Left lobe of liver (tissue), 2 donors: ENCODE results near the gene TP73. TPM values are rescaled to one million over a fixed set of nuclear protein-coding genes. Genes with fewer than 3 reads are reported as not detected.
"Not testable (repeated sequence)": the region's sequence is repeated elsewhere in the genome, so short reads cannot be mapped to it uniquely, and the experiment has no call there.

ENCODE experiments used
- ATAC-seq: fragments of 200-7000 bp; cut with Tn5 transposase; one replicate; pipeline ENCODE4 v1.9.1; 2020; ENCODE audit warnings: mild to moderate bottlenecking, moderate library complexity
- DNase-seq: peaks from one replicate; pipeline ENCODE4 v3.0.0-alpha.2; 2020; ENCODE audit warnings: low spot score
- total RNA-seq: library from RNA; stranded (reverse); gene quantifications from one replicate; pipeline ENCODE4 v1.2.1, GENCODE V29; 2021
- donor health status: DM: no; HTN: no; CAD: no; lungs with moderate emphysema.
- donor health status: DM: no; HTN: yes; CAD: no.

TP73 gene
- total RNA-seq, 1 donor from 2014 or later: 0.08 TPM

GRCh38 chr1:3618531-3618880 is 33.8 kb upstream of the TP73 start:
- no peak for ATAC-seq
- no peak for DNase-seq

- DNase-seq (peak; percentile 63), ATAC-seq (peak; percentile 90)
Measured at GRCh38 chr1:3618881-3619671, 33.2 kb upstream of the TP73 start.

GRCh38 chr1:3620708-3621107 is 31.6 kb upstream of the TP73 start:
- DNase-seq: no peak
- no peak for ATAC-seq

DNA sequence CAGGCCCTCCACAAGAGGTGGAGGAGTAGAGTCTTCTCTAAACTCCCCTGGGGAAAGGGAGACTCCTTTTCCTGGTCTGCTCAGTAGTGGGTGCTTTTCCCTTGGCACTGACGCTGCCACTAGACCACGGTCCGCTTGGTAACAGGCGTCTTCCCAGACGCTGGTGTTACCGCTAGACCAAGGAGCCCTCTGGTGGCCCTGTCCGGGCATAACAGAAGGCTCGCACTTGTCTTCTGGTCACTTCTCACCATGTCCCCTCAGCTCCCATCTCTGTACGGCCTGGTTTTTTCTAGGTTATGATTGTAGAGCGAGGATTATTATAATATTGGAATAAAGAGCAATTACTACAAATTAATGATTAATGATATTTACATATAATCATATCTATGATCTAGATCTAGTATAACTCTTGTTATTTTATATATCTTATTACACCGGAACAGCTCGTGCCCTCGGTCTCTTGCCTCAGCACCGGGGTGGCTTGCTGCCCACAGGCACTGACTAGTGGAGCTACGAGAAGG is 31.1 kb upstream of the TP73 start:
- not testable (repeated sequence) for ATAC-seq, DNase-seq

GRCh38 chr1:3622102-3622501 is 30.2 kb upstream of the TP73 start:
- not testable (repeated sequence) for DNase-seq, ATAC-seq

DNA sequence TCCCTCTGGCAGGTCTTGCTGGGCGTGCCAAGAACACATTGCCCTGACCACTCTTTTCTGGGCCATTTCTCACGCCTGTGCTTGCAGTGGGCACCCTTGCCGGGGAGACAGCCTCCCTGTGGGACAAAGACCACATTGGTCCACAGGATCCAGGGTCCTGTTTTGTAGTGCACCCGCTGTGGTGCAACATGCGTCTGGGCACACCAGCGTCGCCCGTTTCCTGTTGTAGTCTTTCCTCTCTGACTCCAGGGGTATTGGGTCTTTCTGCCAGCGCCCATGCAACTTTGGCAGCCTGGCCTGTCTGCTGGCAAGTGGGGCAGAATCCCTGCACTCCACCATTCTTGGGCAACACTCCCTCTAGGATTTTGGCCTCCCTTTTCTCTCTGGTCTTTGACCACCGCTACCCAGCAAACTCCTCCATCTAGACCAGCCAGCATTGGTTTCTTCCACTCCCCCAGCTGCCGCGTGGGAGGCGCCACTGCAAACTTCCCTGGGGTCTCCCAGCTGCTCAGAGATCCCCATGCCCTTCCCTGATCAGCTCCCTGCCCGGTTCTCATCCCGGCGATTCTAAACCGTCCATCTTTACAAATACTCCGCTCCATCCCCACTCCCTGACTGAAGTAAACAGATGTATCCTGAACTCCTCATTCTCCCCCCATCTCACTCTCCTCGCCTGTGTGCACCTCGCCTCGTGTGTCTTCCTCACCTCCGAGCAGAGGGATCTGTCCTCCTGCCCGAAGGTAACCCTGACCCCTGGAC is 28.7 kb upstream of the TP73 start:
- DNase-seq (no peak), ATAC-seq (no peak)

- peak; percentile 92 for ATAC-seq
- peak; percentile 99 for DNase-seq
Measured at GRCh38 chr1:3624200-3625136, 27.8 kb upstream of the TP73 start, which contains the start of gene TPRG1L. TSS of gene TPRG1L (plus strand) at chr1:3625015. CDS start at chr1:3625073, 58 bp downstream.

DNA sequence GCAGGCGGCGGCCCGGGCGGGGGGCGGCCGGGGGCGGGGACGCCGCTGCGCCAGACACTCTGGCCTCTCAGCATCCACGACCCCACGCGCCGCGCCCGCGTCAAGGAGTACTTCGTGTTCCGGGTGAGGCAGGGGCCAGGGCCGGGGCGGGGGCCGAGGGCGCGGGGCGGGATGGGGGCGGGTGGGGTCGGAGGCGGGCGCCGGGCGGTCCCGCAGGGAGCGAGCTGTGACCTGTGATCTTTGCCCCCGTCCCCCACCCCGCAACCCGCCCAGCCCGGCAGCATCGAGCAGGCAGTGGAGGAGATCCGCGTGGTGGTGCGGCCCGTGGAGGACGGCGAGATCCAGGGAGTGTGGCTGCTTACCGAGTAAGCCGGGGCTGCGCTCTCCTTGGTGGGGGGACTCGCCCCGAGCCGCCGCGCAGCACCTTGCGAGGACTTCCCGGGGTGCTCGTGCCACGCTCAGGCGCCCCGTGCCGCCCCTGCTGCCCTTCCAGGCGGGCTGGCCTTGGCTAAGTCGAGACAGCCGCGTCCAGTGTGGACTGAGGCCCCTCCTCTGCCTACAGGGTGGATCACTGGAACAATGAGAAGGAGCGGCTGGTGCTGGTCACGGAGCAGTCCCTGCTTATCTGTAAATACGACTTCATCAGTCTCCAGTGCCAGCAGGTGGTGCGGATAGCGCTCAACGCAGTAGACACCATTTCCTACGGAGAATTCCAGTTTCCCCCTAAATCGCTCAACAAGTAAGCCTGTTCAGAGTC is 27.0 kb upstream of the TP73 start:
- peak; percentile 70 for ATAC-seq
- DNase-seq: peak; percentile 76

DNA sequence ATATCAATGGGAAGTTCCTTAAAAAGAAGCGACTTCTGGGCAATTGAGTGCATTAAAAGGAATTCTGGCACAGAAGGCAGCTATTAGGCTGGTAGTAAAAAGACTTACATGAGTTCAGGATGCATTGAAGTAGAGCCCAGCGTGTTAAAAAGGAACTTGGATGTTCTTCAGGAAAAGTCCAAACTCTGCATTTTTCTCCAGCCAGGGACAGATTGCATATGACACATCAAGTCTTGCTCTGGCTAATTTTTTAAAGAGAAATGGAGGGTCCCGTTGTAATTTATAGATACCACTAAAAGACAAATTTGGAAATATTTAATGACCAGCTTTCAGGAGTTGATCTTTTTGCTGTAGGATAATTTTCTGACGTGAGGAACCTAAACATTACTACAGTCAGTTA is 26.3 kb upstream of the TP73 start:
- DNase-seq: no peak
- ATAC-seq: no peak

DNA sequence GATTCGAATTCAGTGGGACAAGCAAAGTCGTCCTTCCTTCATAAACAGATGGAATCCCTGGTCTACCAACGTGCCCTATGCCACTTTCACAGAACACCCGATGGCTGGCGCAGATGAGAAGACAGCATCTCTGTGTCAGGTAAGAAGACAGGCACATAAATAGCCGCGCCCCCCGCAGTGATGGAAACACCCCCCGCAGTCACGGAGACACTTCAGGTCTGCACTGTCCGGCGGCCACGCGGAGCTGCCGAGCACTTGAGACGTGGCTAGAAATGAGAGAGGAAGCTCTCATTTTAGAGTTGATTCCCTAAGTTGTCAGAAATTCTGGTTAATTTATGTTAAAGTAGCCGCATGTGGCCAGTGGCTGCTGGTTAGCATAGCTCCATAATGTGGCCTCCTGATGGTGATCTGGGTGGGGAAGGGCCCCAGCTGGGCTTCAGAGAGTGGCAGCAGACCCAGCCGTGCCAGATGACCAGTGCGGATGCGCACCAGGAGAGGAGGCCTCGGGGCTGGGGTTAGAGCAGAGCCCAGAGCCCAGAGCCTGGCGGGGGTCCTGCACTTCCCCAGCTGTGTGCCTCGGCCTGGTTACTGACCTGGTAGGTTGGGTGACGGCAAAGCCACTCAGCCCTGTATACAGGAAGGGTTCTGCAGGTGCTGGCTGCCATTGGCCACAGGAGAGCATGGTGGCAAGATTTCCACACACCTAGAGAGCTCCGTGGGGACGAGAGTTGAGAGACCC is 24.6 kb upstream of the TP73 start:
- ATAC-seq: no peak
- no peak for DNase-seq

GRCh38 chr1:3628445-3628844 is 23.9 kb upstream of the TP73 start:
- ATAC-seq (no peak), DNase-seq (no peak)

DNA sequence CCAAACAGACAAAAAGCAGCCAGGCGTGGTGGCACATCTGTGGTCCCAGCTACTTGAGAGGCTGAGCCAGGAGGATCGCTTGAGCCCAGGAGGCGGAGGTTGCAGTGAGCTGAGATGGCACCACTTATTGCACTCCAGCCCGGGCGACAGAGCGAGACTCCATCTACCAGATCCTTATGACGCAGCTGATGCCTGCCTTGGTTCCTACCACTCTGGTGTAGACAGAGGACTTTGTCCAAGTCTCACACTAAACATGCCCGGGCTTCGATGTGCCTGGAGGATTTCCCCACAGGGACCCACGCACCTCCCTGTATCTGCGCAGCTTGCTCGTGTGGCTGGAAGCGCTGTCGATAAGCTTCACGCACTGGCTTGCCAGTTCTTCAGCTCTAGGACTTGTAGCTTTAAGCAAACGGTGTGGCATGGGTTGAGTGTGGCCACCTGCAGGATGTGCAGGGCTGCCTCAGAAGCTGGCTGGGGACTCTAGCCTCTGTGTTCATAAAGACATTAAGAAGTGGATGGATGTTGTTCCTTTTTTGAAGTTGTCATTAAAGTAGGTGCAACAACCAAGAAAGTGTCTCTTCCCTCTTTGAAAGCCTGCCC is 22.7 kb upstream of the TP73 start:
- no peak for DNase-seq
- no peak for ATAC-seq

DNA sequence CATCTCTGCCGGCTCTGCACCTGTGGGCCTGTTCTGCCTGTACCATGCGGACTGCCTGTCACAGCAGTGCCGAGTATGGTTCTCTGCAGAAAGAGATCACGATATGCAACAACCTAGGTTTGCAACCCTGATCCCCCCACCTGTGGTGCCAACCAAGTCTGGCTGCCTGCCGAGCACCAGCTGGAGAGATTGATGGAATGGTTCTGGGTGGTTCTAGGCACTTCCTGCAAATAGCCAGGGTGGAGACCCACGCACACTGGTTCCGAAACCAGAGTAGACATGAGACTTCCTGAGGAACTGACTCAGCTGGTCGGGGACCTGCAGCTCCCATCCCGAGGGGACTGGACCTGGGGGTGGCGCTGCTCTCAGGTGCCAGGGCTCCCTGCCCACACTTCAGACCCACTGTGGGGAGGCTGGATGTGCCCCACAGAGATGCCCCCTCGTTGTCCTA is 22.1 kb upstream of the TP73 start:
- ATAC-seq (peak; percentile 17), DNase-seq (no peak)

DNA sequence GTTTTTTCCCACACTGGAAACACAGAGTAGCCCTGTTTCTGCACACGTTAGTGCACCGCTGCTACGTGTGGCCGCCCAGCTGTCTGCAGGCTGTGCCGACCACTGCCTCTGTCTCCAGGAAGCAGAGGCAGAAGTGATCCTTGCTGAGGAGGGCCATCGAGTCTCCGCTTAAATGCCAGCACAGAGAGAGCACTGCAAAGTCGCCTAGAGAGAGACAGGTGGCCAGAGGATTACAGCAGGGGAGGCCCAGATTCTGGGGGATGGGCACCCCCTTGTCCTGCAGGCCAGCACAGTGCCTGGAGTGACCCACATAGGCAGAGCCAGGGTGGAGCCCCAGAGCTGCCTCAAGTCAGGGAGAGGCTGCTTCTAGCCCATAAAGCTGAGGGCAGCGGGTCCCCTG is 21.4 kb upstream of the TP73 start:
- DNase-seq (no peak), ATAC-seq (no peak)

DNA sequence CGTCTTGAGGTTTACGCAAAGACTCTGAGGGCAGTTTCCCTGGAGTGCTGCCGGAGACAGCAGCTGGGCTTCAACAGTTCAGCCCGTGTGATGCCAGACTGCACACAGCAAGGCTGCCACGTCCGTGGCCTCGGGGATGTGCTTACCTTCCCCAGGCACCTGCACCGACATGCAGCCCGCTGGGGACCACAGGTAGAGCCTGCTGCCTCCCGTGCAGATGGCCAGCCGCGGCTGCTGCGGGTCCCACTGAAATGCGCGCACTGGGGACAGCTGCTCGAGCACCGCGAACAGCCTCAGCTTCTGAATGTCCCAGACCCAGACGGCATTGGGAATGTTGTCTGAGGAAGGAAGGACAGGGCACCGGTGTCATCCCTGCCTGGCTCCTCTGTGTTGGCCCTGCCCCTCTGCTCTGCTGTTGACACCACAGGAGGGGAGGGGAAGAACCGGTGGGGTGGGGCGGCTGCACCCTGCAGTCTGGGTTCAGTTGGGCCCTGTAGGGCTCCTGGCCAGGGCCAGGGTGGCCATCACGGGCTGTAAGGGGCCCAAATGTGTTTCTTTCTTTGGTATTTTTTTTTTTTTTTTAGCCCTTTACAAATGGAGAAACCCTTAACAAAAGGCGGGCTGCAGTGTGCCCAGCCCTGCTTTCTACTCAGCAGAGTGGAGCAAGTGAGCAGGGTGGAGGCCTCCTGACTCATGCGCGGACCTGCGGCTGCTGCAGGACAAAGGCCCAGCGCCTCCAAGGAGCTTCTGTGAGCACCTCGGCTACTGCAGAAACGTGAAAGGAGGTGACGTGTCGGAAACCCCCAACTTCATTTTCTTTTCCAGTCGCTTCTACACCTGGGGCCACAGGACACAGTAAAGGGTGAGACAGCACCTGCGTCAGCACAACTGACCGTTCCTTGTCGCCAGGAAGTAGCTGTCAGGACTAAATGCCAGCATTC is 20.7 kb upstream of the TP73 start:
- DNase-seq: no peak
- ATAC-seq: peak; percentile 16

GRCh38 chr1:3632298-3632697 is 20.0 kb upstream of the TP73 start:
- DNase-seq (no peak), ATAC-seq (no peak)

DNA sequence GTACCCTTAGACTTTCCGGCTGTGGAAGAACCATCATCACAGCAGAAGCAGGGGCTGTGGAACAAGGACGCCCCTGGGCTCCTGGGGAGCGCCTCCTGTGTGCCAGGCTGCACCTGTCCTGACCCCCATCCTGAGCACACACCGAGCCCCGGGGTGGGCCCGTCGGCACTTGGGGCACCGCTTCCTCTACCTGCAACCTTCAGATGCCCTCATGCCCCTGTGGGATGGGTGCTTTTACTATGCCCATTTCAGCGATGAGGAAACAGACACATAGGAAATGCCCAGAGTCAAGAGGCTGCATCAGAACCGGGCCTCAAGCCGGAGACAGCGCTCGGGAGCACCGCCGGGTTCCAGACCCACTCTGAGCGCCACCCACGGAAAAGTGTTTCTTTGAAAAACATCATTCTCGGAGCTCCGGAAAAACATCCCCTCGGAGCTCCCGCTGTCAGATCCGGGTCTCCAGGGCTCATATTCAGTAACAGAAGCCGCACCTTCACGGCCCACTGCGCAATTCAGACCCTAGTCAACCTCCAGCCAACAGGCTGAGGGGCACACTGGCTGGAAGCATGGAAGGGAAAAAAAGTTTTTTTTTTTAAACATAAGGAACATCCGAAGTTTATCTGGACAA is 19.5 kb upstream of the TP73 start:
- DNase-seq (no peak), ATAC-seq (no peak)
